A549 (cell line): ENCODE measurements around the gene UTS2B. TPM values are rescaled to one million over a fixed set of nuclear protein-coding genes. Genes with fewer than 3 reads are reported as not detected.

Experiments used
- ATAC-seq, 2 experiments: fragments of 200-7000 bp in 1 of 2; fragments of >200 bp in 1 of 2; cut with Nextera tagmentation in 1 of 2; cut with Tn5 transposase in 1 of 2; 3 replicates each; pipeline versions ENCODE4 v1.8.0 to v1.9.1; 2018 to 2020; ENCODE audit warnings: mild to moderate bottlenecking in 1 of 2, moderate library complexity in 1 of 2
- CTCF ChIA-PET: fragments of 300-600 bp; sonication (Branson Sonifier 250); formaldehyde crosslinking; extraction: SDS; loops from one replicate; lab custom pipeline; 2021; ENCODE audit warnings: antibody characterized with exemption, inconsistent platforms; lab: Yijun Ruan, JAX
- POLR2A ChIA-PET: fragments of 350-600 bp; formaldehyde crosslinking; extraction: SDS; loops from one replicate; lab custom pipeline; 2021; ENCODE audit warnings: antibody characterized with exemption, inconsistent platforms; lab: Yijun Ruan, JAX
- DNase-seq, 2 experiments: peaks; one replicate each; pipeline versions ENCODE4 v3.0.0 to v3.0.0-alpha.2; 2011 to 2016; ENCODE audit warnings: low read depth in 1 of 2, low spot score in 1 of 2
- FAIRE-seq: peaks from 2 replicates; lab custom pipeline; 2011; peaks lifted over from hg19 to GRCh38; lab: Jason Lieb, UNC
- H3K27ac ChIP-seq, 2 experiments: fragments of >200 bp; sonication (Bioruptor Twin); formaldehyde crosslinking; 3 replicates each; pipeline ENCODE4 v1.5.1; 2016 to 2017
- H3K4me1 ChIP-seq: fragments of >200 bp; sonication (Bioruptor Twin); formaldehyde crosslinking; 3 replicates; pipeline ENCODE4 v1.6.1; 2016
- H3K4me2 ChIP-seq: fragments of >200 bp; sonication (Bioruptor Twin); formaldehyde crosslinking; 3 replicates; pipeline ENCODE4 v1.6.1; 2016
- H3K4me3 ChIP-seq: fragments of >200 bp; sonication (Bioruptor Twin); formaldehyde crosslinking; 3 replicates; pipeline ENCODE4 v1.5.1; 2016
- H3K9me3 ChIP-seq: fragments of >200 bp; sonication (Bioruptor Twin); formaldehyde crosslinking; 3 replicates; pipeline ENCODE4 v1.6.1; 2016
- ATOH8 ChIP-seq: fragments of 250-450 bp; sonication (Bioruptor Pico); IDR thresholded peaks from 2 replicates; pipeline ENCODE4 v1.5.0; 2020; ENCODE audit warnings: low read depth, mild to moderate bottlenecking, moderate library complexity
- BHLHE40 ChIP-seq: IDR thresholded peaks from 2 replicates; pipeline ENCODE4 v1.6.1; 2012; ENCODE audit warnings: low read depth, low read length, inconsistent platforms
- CBX8 ChIP-seq: fragments of 200-600 bp; sonication (generic); IDR thresholded peaks from 2 replicates; pipeline ENCODE4 v1.6.1; 2016
- CHD4 ChIP-seq: fragments of 200-600 bp; sonication (generic); IDR thresholded peaks from 2 replicates; pipeline ENCODE4 v1.6.1; 2016; ENCODE audit warnings: antibody characterized with exemption, mild to moderate bottlenecking, borderline replicate concordance
- EP300 ChIP-seq, 2 experiments: fragments of >200 bp; sonication (Bioruptor Twin); formaldehyde crosslinking; IDR thresholded peaks; 2 replicates in 1 of 2; 3 replicates in 1 of 2; pipeline ENCODE4 v1.6.1; 2016 to 2017
- FOSL2 ChIP-seq, 2 experiments: fragments of 450-650 bp in 1 of 2; fragments of >200 bp in 1 of 2; sonication (Bioruptor Twin) in 1 of 2; formaldehyde crosslinking; IDR thresholded peaks; 2 replicates each; pipeline versions ENCODE4 v1.5.0 to v1.6.1; 2016 to 2020; ENCODE audit warnings: mild to moderate bottlenecking in 1 of 2, moderate library complexity in 1 of 2
- FOXS1 ChIP-seq: fragments of 250-450 bp; sonication (Bioruptor Pico); IDR thresholded peaks from 2 replicates; pipeline ENCODE4 v1.5.0; 2020; ENCODE audit warnings: mild to moderate bottlenecking, moderate library complexity
- GATA3 ChIP-seq: IDR thresholded peaks from 2 replicates; pipeline ENCODE4 v1.6.1; 2012; ENCODE audit warnings: borderline replicate concordance
- HES2 ChIP-seq: fragments of >200 bp; sonication (Bioruptor Twin); formaldehyde crosslinking; IDR thresholded peaks from 2 replicates; pipeline ENCODE4 v1.6.1; 2016
- HOXA7 ChIP-seq: fragments of 250-450 bp; sonication (Bioruptor Pico); IDR thresholded peaks from 2 replicates; pipeline ENCODE4 v1.5.0; 2020; ENCODE audit warnings: mild to moderate bottlenecking, moderate library complexity
- JUNB ChIP-seq: fragments of >200 bp; sonication (Bioruptor Twin); formaldehyde crosslinking; IDR thresholded peaks from 2 replicates; pipeline ENCODE4 v1.6.1; 2016
- KDM1A ChIP-seq: fragments of 200-600 bp; sonication (generic); IDR thresholded peaks from 2 replicates; pipeline ENCODE4 v1.6.1; 2016; ENCODE audit warnings: low read depth, mild to moderate bottlenecking
- KDM5A ChIP-seq: fragments of 200-600 bp; sonication (generic); IDR thresholded peaks from 2 replicates; pipeline ENCODE4 v1.6.1; 2016; ENCODE audit warnings: antibody characterized with exemption, mild to moderate bottlenecking
- MAX ChIP-seq: IDR thresholded peaks from 2 replicates; pipeline ENCODE4 v1.6.1; 2012
- NFE2L2 ChIP-seq: fragments of 150-350 bp; conservative IDR thresholded peaks from 2 replicates; pipeline ENCODE4 v1.6.1; 2014; ENCODE audit warnings: low read length
- PBX3 ChIP-seq: IDR thresholded peaks from 2 replicates; pipeline ENCODE4 v1.6.1; 2012
- PHF8 ChIP-seq: fragments of 200-600 bp; sonication (generic); IDR thresholded peaks from 2 replicates; pipeline ENCODE4 v1.6.1; 2016; ENCODE audit warnings: low read depth, mild to moderate bottlenecking, antibody characterized with exemption, moderate library complexity, borderline replicate concordance
- POLR2AphosphoS2 ChIP-seq: conservative IDR thresholded peaks from 2 replicates; pipeline ENCODE4 v1.6.1; 2012; ENCODE audit warnings: low read length, improper control_type of control experiment, inconsistent platforms
- RARB ChIP-seq: fragments of 250-450 bp; sonication (Bioruptor Pico); IDR thresholded peaks from 2 replicates; pipeline ENCODE4 v1.8.0; 2021; ENCODE audit warnings: mild to moderate bottlenecking, moderate library complexity
- RNF2 ChIP-seq: fragments of 200-600 bp; sonication (generic); IDR thresholded peaks from 2 replicates; pipeline ENCODE4 v1.6.1; 2016; ENCODE audit warnings: low read depth, mild to moderate bottlenecking, antibody characterized with exemption, moderate library complexity, borderline replicate concordance
- SREBF2 ChIP-seq: fragments of 450-650 bp; IDR thresholded peaks from 2 replicates; pipeline ENCODE4 v1.6.1; 2014; ENCODE audit warnings: mild to moderate bottlenecking, moderate library complexity
- USF2 ChIP-seq: fragments of 450-650 bp; IDR thresholded peaks from 2 replicates; pipeline ENCODE4 v1.6.1; 2014; ENCODE audit warnings: antibody characterized with exemption
- ZFP36 ChIP-seq: fragments of 450-650 bp; IDR thresholded peaks from 2 replicates; pipeline ENCODE4 v1.6.1; 2014; ENCODE audit warnings: borderline replicate concordance; ENCODE audit not compliant: partially characterized antibody
- ZNF302 ChIP-seq: fragments of 250-450 bp; sonication (Bioruptor Pico); IDR thresholded peaks from 2 replicates; pipeline ENCODE4 v1.9.0; 2021; ENCODE audit warnings: inconsistent platforms, mild to moderate bottlenecking, moderate library complexity
- WGBS: methylation state at CpG from one replicate; pipeline ENCODE4 v1.1.6; 2017; ENCODE audit errors: missing lambda C conversion rate; 5-methylcytosine and 5-hydroxymethylcytosine counted together
- polyA plus RNA-seq, 4 experiments: library from polyadenylated mRNA; depleted of rRNA in 3 of 4; stranded (reverse); fragments of >200 nt; fragmentation: RNase III in 1 of 4; extraction: RNeasy Plus Mini Kit Qiagen cat#74134 plus additional on column Dnase treatment in 1 of 4; gene quantifications; 2 replicates in 3 of 4; 3 replicates in 1 of 4; pipeline ENCODE4 v1.2.3, GENCODE V29; 2011 to 2017

UTS2B gene
- polyA plus RNA-seq, 2 of the 4 experiments (the other 2 are of a cell fraction) = 0.16 TPM; not detected in 1

- ChIA-PET CTCF (no interaction called here), POLR2A (no interaction called here)
- Histone ChIP-seq H3K27ac (no peak overlapping the region), H3K4me2 (no peak overlapping the region), H3K9me3 (no peaks in the 10 kb centered on the region), H3K4me1 (peaks cover 23% of the 10 kb centered on the region), H3K4me3 (no peak overlapping the region)
- ATAC-seq (no peak), FAIRE-seq (no peak), DNase-seq (no peak)
- 91% methylated on average over 2 of the region's 2 CpGs for WGBS
- TF ChIP-seq HOXA7 (CRISPR knock-in tag) (no peak), EP300 (IDR thresholded peaks at IDR 0.05) (no peak), POLR2AphosphoS2 (no peak), ZNF302 (no peak), ATOH8 (CRISPR knock-in tag) (no peak), RARB (no peak), USF2 (no peak), SREBF2 (no peak), JUNB (no peak), CBX8 (no peak), MAX (no peak), PBX3 (no peak), FOXS1 (CRISPR knock-in tag) (no peak), ZFP36 (no peak), GATA3 (no peak), NFE2L2 (no peak), BHLHE40 (no peak), KDM1A (no peak), HES2 (no peak)
Observed at GRCh38 chr3:191327526-191327925, 2.8 kb downstream of the UTS2B start.

GRCh38 chr3:191324936-191325335 is 5.4 kb downstream of the UTS2B start:
- ChIA-PET CTCF (interaction anchor here (1.5 kb wide), 1 partner anchor 66 kb away, joined by 3 read pairs; no protein-coding TSS in a partner anchor), POLR2A (no interaction called here)
- DNase-seq (no peak), FAIRE-seq (no peak), ATAC-seq (no peak)
- Histone ChIP-seq H3K27ac (no peak overlapping the region), H3K4me1 (0 out of 3 replicates have a peak, but pooled peaks cover 6% of the 10 kb centered on the region), H3K4me3 (no peak overlapping the region), H3K9me3 (no peaks in the 10 kb centered on the region)
- 85% methylated on average over 2 of the region's 2 CpGs for WGBS
- TF ChIP-seq RNF2 (no peak), MAX (no peak), KDM5A (no peak), PBX3 (no peak), PHF8 (no peak), FOSL2 (IDR thresholded peaks at IDR 0.05) (no peak), FOSL2 (CRISPR knock-in tag; IDR thresholded peaks at IDR 0.05) (no peak), CHD4 (no peak)
- TF ChIP-seq, all 56 proteins: peak for 0
- H3K4me2 ChIP-seq = no peak overlapping the region
